Activated naive CD8-positive, alpha-beta T cell (primary cell): ENCODE measurements around the gene DLX4.

Source experiments
- H3K27ac Mint-ChIP-seq: one replicate; pipeline ENCODE4 v1.8.0; 2021; ENCODE audit warnings: mixed read lengths
- H3K27me3 Mint-ChIP-seq: one replicate; pipeline ENCODE4 v1.8.0; 2021; ENCODE audit warnings: mixed read lengths
- H3K36me3 Mint-ChIP-seq: one replicate; pipeline ENCODE4 v1.8.0; 2021; ENCODE audit warnings: mixed read lengths
- H3K4me1 Mint-ChIP-seq: one replicate; pipeline ENCODE4 v1.8.0; 2021; ENCODE audit warnings: low read depth, mixed read lengths
- H3K4me3 Mint-ChIP-seq: one replicate; pipeline ENCODE4 v1.8.0; 2021; ENCODE audit warnings: mild to moderate bottlenecking, mixed read lengths
- H3K9me3 Mint-ChIP-seq: one replicate; pipeline ENCODE4 v1.8.0; 2021; ENCODE audit warnings: low read depth, mixed read lengths

Gene DLX4

GRCh38 chr17:49957350-49957749 lies 11.6 kb upstream of the DLX4 start:
- Mint-ChIP-seq H3K4me3 (no peak overlapping the region), H3K27ac (no peak overlapping the region), H3K4me1 (no peaks in the 10 kb centered on the region), H3K9me3 (no peaks in the 10 kb centered on the region), H3K36me3 (no peaks in the 10 kb centered on the region), H3K27me3 (peaks cover 11% of the 10 kb centered on the region)

DNA sequence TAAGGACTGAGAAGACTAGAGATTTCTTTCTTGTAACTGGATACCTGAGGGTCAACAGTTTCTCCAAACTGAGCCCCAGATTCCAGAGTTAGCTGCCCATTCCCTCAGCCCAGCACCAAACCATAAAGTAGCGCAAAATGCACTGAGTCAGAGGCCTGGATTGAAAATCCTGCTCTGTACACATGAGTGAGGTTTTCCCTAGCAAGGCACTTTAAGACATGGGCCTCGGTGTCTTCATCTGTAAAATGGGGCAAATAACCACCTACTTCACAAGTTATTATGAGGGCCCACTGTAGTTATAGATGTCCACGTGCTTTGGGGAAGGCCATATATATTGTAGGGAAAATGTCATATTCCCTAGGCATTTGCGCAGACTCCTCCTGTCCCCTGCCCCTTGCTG lies 10.3 kb upstream of the DLX4 start:
- Mint-ChIP-seq H3K36me3 (no peaks in the 10 kb centered on the region), H3K4me3 (no peak overlapping the region), H3K27ac (no peak overlapping the region), H3K4me1 (peaks cover 4% of the 10 kb centered on the region), H3K9me3 (no peaks in the 10 kb centered on the region), H3K27me3 (peaks cover 19% of the 10 kb centered on the region)

GRCh38 chr17:49959183-49959935 lies 9.6 kb upstream of the DLX4 start:
- Mint-ChIP-seq H3K4me1 (peaks cover 8% of the 10 kb centered on the region), H3K27me3 (peaks cover 23% of the 10 kb centered on the region), H3K4me3 (no peak overlapping the region)

DNA sequence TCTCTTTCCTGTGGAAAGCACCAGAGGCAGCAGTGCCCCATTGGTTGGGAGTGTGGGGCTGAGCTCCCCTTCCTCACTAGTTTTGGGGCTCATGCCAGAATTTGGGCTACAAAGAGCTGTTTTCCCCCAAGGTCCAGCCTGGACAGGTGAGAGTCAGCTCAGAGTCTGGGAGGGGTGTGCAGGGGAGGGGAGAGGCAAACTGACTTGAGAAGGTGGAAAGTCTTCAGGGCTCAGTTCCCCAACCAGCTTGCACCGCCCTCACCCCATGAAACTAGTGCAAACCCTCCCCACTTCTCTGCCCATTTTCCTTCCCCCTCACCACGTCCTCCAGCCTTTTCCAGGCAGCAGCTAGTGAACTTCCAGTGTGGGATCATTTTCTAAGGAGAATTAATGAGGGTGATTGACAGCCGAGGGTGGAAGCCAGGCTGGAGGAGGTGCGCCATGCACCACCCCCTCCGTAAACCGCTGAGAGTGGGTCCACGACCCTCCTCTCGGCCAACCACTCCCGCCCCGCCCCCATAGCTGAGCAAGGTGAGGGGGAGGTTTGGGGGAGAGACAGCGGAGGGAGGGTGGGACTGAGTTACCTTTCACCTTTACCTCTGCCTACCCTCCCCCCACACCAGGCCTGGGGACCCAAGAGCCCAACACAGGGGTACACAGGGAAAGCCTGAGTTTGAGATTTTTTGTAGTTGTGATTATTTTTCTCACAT lies 6.2 kb upstream of the DLX4 start:
- H3K4me3 Mint-ChIP-seq: no peak overlapping the region

More at GRCh38 chr17:49959183-49959935, 9.6 kb upstream of the DLX4 start:
- Mint-ChIP-seq H3K27ac (no peak overlapping the region), H3K9me3 (no peaks in the 10 kb centered on the region), H3K36me3 (no peaks in the 10 kb centered on the region)

GRCh38 chr17:49963309-49963625 lies 5.7 kb upstream of the DLX4 start:
- Mint-ChIP-seq H3K4me1 (peaks cover 31% of the 10 kb centered on the region), H3K36me3 (no peaks in the 10 kb centered on the region), H3K27ac (peak overlapping the region; percentile 50), H3K27me3 (peaks cover 49% of the 10 kb centered on the region), H3K9me3 (no peaks in the 10 kb centered on the region), H3K4me3 (peak overlapping the region; percentile 39)

More for the DNA sequence above, 6.2 kb upstream of the DLX4 start:
- Mint-ChIP-seq H3K4me1 (peaks cover 26% of the 10 kb centered on the region), H3K9me3 (no peaks in the 10 kb centered on the region), H3K36me3 (no peaks in the 10 kb centered on the region), H3K27me3 (peaks cover 46% of the 10 kb centered on the region), H3K27ac (no peak overlapping the region)

- Mint-ChIP-seq H3K36me3 (no peaks in the 10 kb centered on the region), H3K4me1 (peaks cover 32% of the 10 kb centered on the region)
Observed at GRCh38 chr17:49963626-49964302, 5.2 kb upstream of the DLX4 start.

DNA sequence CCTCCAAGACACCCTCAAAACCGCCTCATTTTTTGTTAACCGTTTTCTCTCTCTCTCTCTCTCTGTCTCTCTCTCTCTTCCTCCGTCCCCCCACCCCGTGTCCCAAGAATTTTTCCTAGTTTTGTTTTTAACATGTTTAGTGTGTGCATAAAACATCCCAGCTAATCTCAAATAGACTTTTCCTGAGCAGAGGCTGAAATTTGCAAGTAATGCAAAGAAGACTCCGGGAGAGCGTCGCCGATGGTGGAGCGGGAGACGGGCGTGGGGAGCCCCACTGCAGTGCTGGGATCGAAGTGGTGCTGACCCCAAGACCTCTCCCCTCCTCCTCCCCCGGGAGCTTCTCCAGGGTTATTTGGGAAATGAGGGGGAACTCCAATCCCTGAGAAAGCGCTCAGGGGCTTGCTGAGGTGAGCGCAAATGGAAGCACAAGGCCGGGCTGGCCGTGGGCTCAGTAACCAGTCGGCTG lies 4.7 kb upstream of the DLX4 start:
- H3K9me3 Mint-ChIP-seq: no peaks in the 10 kb centered on the region
- H3K4me1 Mint-ChIP-seq: peaks cover 34% of the 10 kb centered on the region
- no peaks in the 10 kb centered on the region for H3K36me3 Mint-ChIP-seq
- peaks cover 49% of the 10 kb centered on the region for H3K27me3 Mint-ChIP-seq
- H3K4me3 Mint-ChIP-seq: peak overlapping the region; percentile 80
- no peak overlapping the region for H3K27ac Mint-ChIP-seq

More at GRCh38 chr17:49963626-49964302, 5.2 kb upstream of the DLX4 start:
- peak overlapping the region; percentile 80 for H3K4me3 Mint-ChIP-seq
- H3K9me3 Mint-ChIP-seq: no peaks in the 10 kb centered on the region
- H3K27ac Mint-ChIP-seq: no peak overlapping the region
- H3K27me3 Mint-ChIP-seq: peaks cover 49% of the 10 kb centered on the region

- peak overlapping the region; percentile 80 for H3K4me3 Mint-ChIP-seq
- peak overlapping the region; percentile 54 for H3K27ac Mint-ChIP-seq
- H3K27me3 Mint-ChIP-seq: peaks cover 49% of the 10 kb centered on the region
- H3K36me3 Mint-ChIP-seq: no peaks in the 10 kb centered on the region
- peaks cover 37% of the 10 kb centered on the region for H3K4me1 Mint-ChIP-seq
- no peaks in the 10 kb centered on the region for H3K9me3 Mint-ChIP-seq
Observed at GRCh38 chr17:49964769-49965523, 4.0 kb upstream of the DLX4 start.

- peak overlapping the region; percentile 40 for H3K4me3 Mint-ChIP-seq
- H3K9me3 Mint-ChIP-seq: no peaks in the 10 kb centered on the region
- peaks cover 52% of the 10 kb centered on the region for H3K27me3 Mint-ChIP-seq
- peaks cover 42% of the 10 kb centered on the region for H3K4me1 Mint-ChIP-seq
- no peak overlapping the region for H3K27ac Mint-ChIP-seq
- H3K36me3 Mint-ChIP-seq: no peaks in the 10 kb centered on the region
Observed at GRCh38 chr17:49965524-49965909, 3.5 kb upstream of the DLX4 start.

- no peaks in the 10 kb centered on the region for H3K9me3 Mint-ChIP-seq
- H3K4me3 Mint-ChIP-seq: no peak overlapping the region
- H3K4me1 Mint-ChIP-seq: peaks cover 53% of the 10 kb centered on the region
- H3K27ac Mint-ChIP-seq: no peak overlapping the region
- no peaks in the 10 kb centered on the region for H3K36me3 Mint-ChIP-seq
- H3K27me3 Mint-ChIP-seq: peaks cover 59% of the 10 kb centered on the region
Observed at GRCh38 chr17:49966767-49967166, 2.2 kb upstream of the DLX4 start.

DNA sequence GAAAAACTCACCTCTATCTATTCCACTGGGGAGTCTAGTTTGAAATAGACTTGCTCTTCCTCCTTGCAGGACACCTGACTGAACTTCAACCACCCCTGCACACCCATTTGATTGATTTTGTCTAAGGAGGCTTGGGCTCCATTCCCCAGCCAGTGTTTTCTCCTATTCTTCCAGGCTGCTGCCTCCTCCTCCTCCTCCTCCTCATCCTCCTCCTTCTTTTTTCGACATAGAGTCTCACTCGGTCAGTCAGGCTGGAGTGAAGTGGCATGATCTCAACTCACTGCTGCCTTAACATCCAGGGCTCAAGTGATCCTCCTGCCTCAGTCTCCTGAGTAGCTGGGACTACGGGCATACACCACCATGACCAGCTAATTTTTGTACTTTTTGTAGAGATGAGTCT lies 1.8 kb upstream of the DLX4 start:
- H3K27ac Mint-ChIP-seq: no peak overlapping the region
- H3K27me3 Mint-ChIP-seq: peaks cover 59% of the 10 kb centered on the region
- H3K4me3 Mint-ChIP-seq: no peak overlapping the region
- H3K9me3 Mint-ChIP-seq: no peaks in the 10 kb centered on the region
- peaks cover 55% of the 10 kb centered on the region for H3K4me1 Mint-ChIP-seq
- no peaks in the 10 kb centered on the region for H3K36me3 Mint-ChIP-seq

GRCh38 chr17:49967621-49968404 lies 1.2 kb upstream of the DLX4 start:
- peaks cover 55% of the 10 kb centered on the region for H3K27me3 Mint-ChIP-seq
- no peaks in the 10 kb centered on the region for H3K36me3 Mint-ChIP-seq
- H3K9me3 Mint-ChIP-seq: no peaks in the 10 kb centered on the region
- H3K4me3 Mint-ChIP-seq: peak overlapping the region; percentile 78
- peaks cover 59% of the 10 kb centered on the region for H3K4me1 Mint-ChIP-seq
- no peak overlapping the region for H3K27ac Mint-ChIP-seq

DNA sequence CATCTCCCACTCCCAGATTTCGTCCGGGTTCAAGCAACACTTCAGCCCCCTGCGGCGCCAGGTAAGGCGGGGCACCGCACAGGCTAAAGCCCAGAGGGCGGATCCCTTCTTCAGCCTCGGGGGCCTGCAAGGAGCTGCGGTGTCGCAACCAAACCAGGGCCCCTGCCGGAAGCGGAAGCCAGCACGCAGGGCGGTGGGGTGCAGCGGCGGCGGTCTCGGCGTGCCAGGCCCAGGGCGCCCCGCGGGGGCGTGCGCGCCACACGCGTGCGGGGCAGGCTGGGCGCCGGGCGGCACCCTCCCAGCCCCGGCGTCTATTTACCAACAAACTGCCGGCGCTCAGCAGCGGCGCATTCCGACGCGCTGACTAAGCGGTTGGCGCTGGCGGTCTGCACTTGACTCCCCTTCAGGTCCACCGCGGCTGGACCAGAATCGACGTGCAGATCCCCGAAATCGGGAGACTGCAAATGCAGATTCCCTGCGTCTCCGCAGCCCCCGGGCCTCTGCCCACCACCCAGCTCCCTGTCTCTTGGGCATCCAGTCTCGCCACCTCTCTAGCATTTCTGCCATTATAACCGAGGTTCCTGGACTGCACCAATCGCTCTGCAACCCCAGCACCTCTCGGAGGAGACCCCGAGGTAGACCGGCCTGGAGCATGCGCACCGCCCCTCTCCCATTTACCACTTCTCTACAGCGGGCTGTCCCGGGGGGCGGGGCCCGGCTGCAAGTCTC lies 421 bp upstream of the DLX4 start:
- H3K27ac Mint-ChIP-seq: peak overlapping the region; percentile 90
- peak overlapping the region; percentile 93 for H3K4me3 Mint-ChIP-seq
- peaks cover 53% of the 10 kb centered on the region for H3K27me3 Mint-ChIP-seq
- H3K9me3 Mint-ChIP-seq: no peaks in the 10 kb centered on the region
- no peaks in the 10 kb centered on the region for H3K36me3 Mint-ChIP-seq
- H3K4me1 Mint-ChIP-seq: peaks cover 56% of the 10 kb centered on the region
